Measurements from ENCODE around the gene ITIH3.

ITIH3 gene

GRCh38 chr3:52848617-52849016 lies 54.0 kb downstream of the ITIH3 start:
- Histone ChIP-seq H3K23ac (ENCODE audit: low read length) (no peak overlapping the region), H2AK5ac (ENCODE audit: low read length) (no peak overlapping the region), H4K91ac (ENCODE audit: low read depth, low read length) (no peak overlapping the region), H3K9me3 (ENCODE audit: insufficient read depth, low read depth, low read length) (peaks cover 2% of the 10 kb centered on the region), H3K27me3 (ENCODE audit: insufficient read depth, low read length) (no peaks in the 10 kb centered on the region), H2BK12ac (ENCODE audit: low read length) (no peak overlapping the region), H3K4ac (ENCODE audit: low read depth, low read length) (no peak overlapping the region), H3K27ac (ENCODE audit: low read depth, low read length) (no peak overlapping the region), H3K4me2 (ENCODE audit: low read length) (no peak overlapping the region), H4K12ac (ENCODE audit: low read depth, low read length) (no peak overlapping the region), H3K36me3 (ENCODE audit: control insufficient read depth in 1 of 2, insufficient read depth in 2 of 2, low read length in 2 of 2) (peaks cover 7 to 15% of the 10 kb centered on the region in 2 experiments), H3K9ac (ENCODE audit: low read length) (no peak overlapping the region), H2BK120ac (ENCODE audit: insufficient read depth, low read length, poor library complexity) (no peak overlapping the region), H2BK5ac (ENCODE audit: low read depth, low read length, poor library complexity) (no peak overlapping the region), H2AFZ (ENCODE audit: insufficient read depth, low read length, poor library complexity) (no peak overlapping the region), H3K18ac (ENCODE audit: low read length) (no peak overlapping the region), H3K4me3 (ENCODE audit: low read depth, low read length) (no peak overlapping the region), H3K79me1 (ENCODE audit: low read length) (no peaks in the 10 kb centered on the region), H4K8ac (ENCODE audit: low read depth, low read length) (no peak overlapping the region), H3K79me2 (ENCODE audit: control insufficient read depth, insufficient read depth, low read length, poor library complexity) (no peaks in the 10 kb centered on the region), H3K14ac (ENCODE audit: low read length) (no peak overlapping the region), H3K4me1 (ENCODE audit: control insufficient read depth in 1 of 2, insufficient read depth in 2 of 2, low read length in 2 of 2) (no peaks in the 10 kb centered on the region)
- no CpG with 5 or more reads among the region's 7 CpGs for WGBS (ENCODE audit: extremely low coverage, insufficient coverage, insufficient read length)
- no peak for DNase-seq

GRCh38 chr3:52849656-52850055 lies 55.1 kb downstream of the ITIH3 start:
- no CpG with 5 or more reads among the region's 15 CpGs for WGBS (ENCODE audit: extremely low coverage, insufficient coverage, insufficient read length)

GRCh38 chr3:52851348-52851747 lies 56.8 kb downstream of the ITIH3 start:
- H2BK12ac ChIP-seq (ENCODE audit: low read length): no peak overlapping the region

More at GRCh38 chr3:52849656-52850055, 55.1 kb downstream of the ITIH3 start:
- Histone ChIP-seq H2AK5ac (ENCODE audit: low read length) (no peak overlapping the region), H3K9me3 (ENCODE audit: insufficient read depth, low read depth, low read length) (peaks cover 2% of the 10 kb centered on the region), H3K4me1 (ENCODE audit: control insufficient read depth in 1 of 2, insufficient read depth in 2 of 2, low read length in 2 of 2) (no peaks in the 10 kb centered on the region), H3K27ac (ENCODE audit: low read depth, low read length) (no peak overlapping the region), H2BK12ac (ENCODE audit: low read length) (no peak overlapping the region), H4K91ac (ENCODE audit: low read depth, low read length) (no peak overlapping the region), H4K8ac (ENCODE audit: low read depth, low read length) (no peak overlapping the region), H2BK120ac (ENCODE audit: insufficient read depth, low read length, poor library complexity) (no peak overlapping the region), H3K79me1 (ENCODE audit: low read length) (no peaks in the 10 kb centered on the region), H3K18ac (ENCODE audit: low read length) (no peak overlapping the region), H4K12ac (ENCODE audit: low read depth, low read length) (no peak overlapping the region), H2BK5ac (ENCODE audit: low read depth, low read length, poor library complexity) (no peak overlapping the region), H2AFZ (ENCODE audit: insufficient read depth, low read length, poor library complexity) (no peak overlapping the region), H3K4ac (ENCODE audit: low read depth, low read length) (no peak overlapping the region), H3K27me3 (ENCODE audit: insufficient read depth, low read length) (no peaks in the 10 kb centered on the region), H3K14ac (ENCODE audit: low read length) (no peak overlapping the region), H3K4me3 (ENCODE audit: low read depth, low read length) (no peak overlapping the region), H3K4me2 (ENCODE audit: low read length) (no peak overlapping the region), H3K36me3 (ENCODE audit: control insufficient read depth in 1 of 2, insufficient read depth in 2 of 2, low read length in 2 of 2) (peaks cover 7 to 13% of the 10 kb centered on the region in 2 experiments), H3K9ac (ENCODE audit: low read length) (no peak overlapping the region), H3K23ac (ENCODE audit: low read length) (no peak overlapping the region), H3K79me2 (ENCODE audit: control insufficient read depth, insufficient read depth, low read length, poor library complexity) (no peaks in the 10 kb centered on the region)
- no peak for DNase-seq

DNA sequence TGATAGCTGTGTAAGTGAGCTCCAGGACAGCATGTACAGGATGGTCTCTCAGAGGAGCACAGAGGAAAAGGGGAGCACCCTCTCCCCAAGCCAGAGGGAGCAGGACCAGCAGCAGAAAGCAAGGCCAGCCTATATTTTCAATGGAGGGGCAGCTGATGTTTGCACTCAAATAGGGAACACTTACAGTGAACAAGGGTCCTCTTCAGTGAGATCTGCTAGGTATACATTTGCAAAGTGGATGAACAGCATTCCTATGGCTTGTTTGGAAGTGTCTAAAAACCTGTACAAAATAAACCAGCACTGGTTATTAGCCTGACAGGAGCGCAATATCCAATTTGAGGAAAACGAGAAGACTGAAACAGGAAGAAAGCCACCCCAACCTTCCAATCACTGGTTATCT lies 57.8 kb downstream of the ITIH3 start:
- Histone ChIP-seq H2BK12ac (ENCODE audit: low read length) (no peak overlapping the region), H4K12ac (ENCODE audit: low read depth, low read length) (no peak overlapping the region), H3K79me2 (ENCODE audit: control insufficient read depth, insufficient read depth, low read length, poor library complexity) (no peaks in the 10 kb centered on the region), H2BK5ac (ENCODE audit: low read depth, low read length, poor library complexity) (no peak overlapping the region), H3K9ac (ENCODE audit: low read length) (no peak overlapping the region), H3K79me1 (ENCODE audit: low read length) (no peaks in the 10 kb centered on the region), H3K4me3 (ENCODE audit: low read depth, low read length) (no peak overlapping the region), H3K4me1 (ENCODE audit: control insufficient read depth in 1 of 2, insufficient read depth in 2 of 2, low read length in 2 of 2) (no peaks in the 10 kb centered on the region), H3K36me3 (ENCODE audit: control insufficient read depth in 1 of 2, insufficient read depth in 2 of 2, low read length in 2 of 2) (peaks cover 7 to 10% of the 10 kb centered on the region in 2 experiments), H2AFZ (ENCODE audit: insufficient read depth, low read length, poor library complexity) (no peak overlapping the region), H4K8ac (ENCODE audit: low read depth, low read length) (no peak overlapping the region), H2BK120ac (ENCODE audit: insufficient read depth, low read length, poor library complexity) (no peak overlapping the region), H3K23ac (ENCODE audit: low read length) (no peak overlapping the region), H2AK5ac (ENCODE audit: low read length) (no peak overlapping the region), H3K4ac (ENCODE audit: low read depth, low read length) (no peak overlapping the region), H3K27ac (ENCODE audit: low read depth, low read length) (no peak overlapping the region), H3K9me3 (ENCODE audit: insufficient read depth, low read depth, low read length) (peaks cover 2% of the 10 kb centered on the region), H3K18ac (ENCODE audit: low read length) (no peak overlapping the region), H3K4me2 (ENCODE audit: low read length) (no peak overlapping the region), H3K14ac (ENCODE audit: low read length) (no peak overlapping the region), H4K91ac (ENCODE audit: low read depth, low read length) (no peak overlapping the region), H3K27me3 (ENCODE audit: insufficient read depth, low read length) (no peaks in the 10 kb centered on the region)
- no CpG with 5 or more reads among the region's 2 CpGs for WGBS (ENCODE audit: extremely low coverage, insufficient coverage, insufficient read length)
- DNase-seq: peak in 1 of 2 donors; percentile 17

More at GRCh38 chr3:52851348-52851747, 56.8 kb downstream of the ITIH3 start:
- Histone ChIP-seq H3K4me1 (ENCODE audit: control insufficient read depth in 1 of 2, insufficient read depth in 2 of 2, low read length in 2 of 2) (no peaks in the 10 kb centered on the region), H4K12ac (ENCODE audit: low read depth, low read length) (no peak overlapping the region), H3K4me3 (ENCODE audit: low read depth, low read length) (no peak overlapping the region), H3K14ac (ENCODE audit: low read length) (no peak overlapping the region), H3K18ac (ENCODE audit: low read length) (no peak overlapping the region), H3K27ac (ENCODE audit: low read depth, low read length) (no peak overlapping the region), H3K9ac (ENCODE audit: low read length) (no peak overlapping the region), H3K9me3 (ENCODE audit: insufficient read depth, low read depth, low read length) (peaks cover 2% of the 10 kb centered on the region), H2AK5ac (ENCODE audit: low read length) (no peak overlapping the region), H2BK5ac (ENCODE audit: low read depth, low read length, poor library complexity) (no peak overlapping the region), H2AFZ (ENCODE audit: insufficient read depth, low read length, poor library complexity) (no peak overlapping the region), H3K4me2 (ENCODE audit: low read length) (no peak overlapping the region), H3K36me3 (ENCODE audit: control insufficient read depth in 1 of 2, insufficient read depth in 2 of 2, low read length in 2 of 2) (peaks cover 7 to 13% of the 10 kb centered on the region in 2 experiments), H3K23ac (ENCODE audit: low read length) (no peak overlapping the region), H3K79me2 (ENCODE audit: control insufficient read depth, insufficient read depth, low read length, poor library complexity) (no peaks in the 10 kb centered on the region), H3K27me3 (ENCODE audit: insufficient read depth, low read length) (no peaks in the 10 kb centered on the region), H3K4ac (ENCODE audit: low read depth, low read length) (no peak overlapping the region), H4K8ac (ENCODE audit: low read depth, low read length) (no peak overlapping the region), H3K79me1 (ENCODE audit: low read length) (no peaks in the 10 kb centered on the region), H2BK120ac (ENCODE audit: insufficient read depth, low read length, poor library complexity) (no peak overlapping the region), H4K91ac (ENCODE audit: low read depth, low read length) (no peak overlapping the region)
- no CpG with 5 or more reads among the region's 3 CpGs for WGBS (ENCODE audit: extremely low coverage, insufficient coverage, insufficient read length)
- DNase-seq: peak; percentile 72 to 89
